DOHH2 (cell line): ENCODE data around the gene MCOLN1.

Experiments used
- H3F3A ChIP-seq: fragments of 200-600 bp; sonication (generic), shearing (Covaris generic); 2 replicates; pipeline ENCODE4 v1.6.0; 2016; ENCODE audit warnings: antibody characterized with exemption, mild to moderate bottlenecking; ENCODE audit not compliant: control insufficient read depth, insufficient read depth
- H3K27ac ChIP-seq: fragments of 200-600 bp; sonication (generic); 2 replicates; pipeline ENCODE4 v1.5.1; 2014; ENCODE audit warnings: low read depth, mild to moderate bottlenecking, low read length, moderate library complexity
- H3K27me3 ChIP-seq: fragments of 200-600 bp; sonication (generic); 2 replicates; pipeline ENCODE4 v1.6.1; 2014; ENCODE audit warnings: mild to moderate bottlenecking, low read length, mixed read lengths; ENCODE audit not compliant: control insufficient read depth
- H3K36me3 ChIP-seq: fragments of 200-600 bp; sonication (generic); 2 replicates; pipeline ENCODE4 v1.6.1; 2014; ENCODE audit warnings: mild to moderate bottlenecking, low read length, moderate library complexity, mixed read lengths; ENCODE audit not compliant: control insufficient read depth
- H3K4me1 ChIP-seq: fragments of 200-600 bp; sonication (generic); 2 replicates; pipeline ENCODE4 v1.6.1; 2014; ENCODE audit warnings: mild to moderate bottlenecking, low read length, mixed read lengths; ENCODE audit not compliant: control insufficient read depth
- H3K4me2 ChIP-seq: fragments of 200-600 bp; sonication (generic); 2 replicates; pipeline ENCODE4 v1.6.0; 2014; ENCODE audit warnings: mild to moderate bottlenecking, low read length, moderate library complexity
- H3K4me3 ChIP-seq: fragments of 200-600 bp; sonication (generic); 2 replicates; pipeline ENCODE4 v1.5.1; 2014; ENCODE audit warnings: mild to moderate bottlenecking, low read length, mixed read lengths
- H3K79me2 ChIP-seq: fragments of 200-600 bp; sonication (generic); 2 replicates; pipeline ENCODE4 v1.6.1; 2014; ENCODE audit warnings: mild to moderate bottlenecking, low read length, mixed read lengths; ENCODE audit not compliant: control insufficient read depth
- H3K9me2 ChIP-seq: fragments of 200-600 bp; sonication (generic); replicated peaks from 2 replicates; pipeline ENCODE4 v1.6.1; 2014; ENCODE audit warnings: mild to moderate bottlenecking, low read length, mixed read lengths; ENCODE audit not compliant: control insufficient read depth
- H3K9me3 ChIP-seq: fragments of 200-600 bp; sonication (generic); 2 replicates; pipeline ENCODE4 v1.6.1; 2014; ENCODE audit warnings: antibody characterized with exemption, low read length, mixed read lengths; ENCODE audit not compliant: control insufficient read depth, insufficient read depth
- H4K20me1 ChIP-seq: fragments of 200-600 bp; sonication (generic); 2 replicates; pipeline ENCODE4 v1.6.0; 2014; ENCODE audit warnings: low read depth, mild to moderate bottlenecking, antibody characterized with exemption, low read length, moderate library complexity; ENCODE audit not compliant: control insufficient read depth, insufficient read depth
- EZH2phosphoT487 ChIP-seq: fragments of 200-600 bp; sonication (generic); IDR thresholded peaks from 2 replicates; pipeline ENCODE4 v1.6.1; 2017; ENCODE audit warnings: borderline replicate concordance, mild to moderate bottlenecking, antibody characterized with exemption, low read length, moderate library complexity, mixed read lengths
- TF ChIP-seq, protein P1 (sequence below): fragments of 200-600 bp; sonication (generic); IDR thresholded peaks from one replicate; pipeline ENCODE4 v1.5.1; 2014; ENCODE audit warnings: antibody characterized with exemption, mild to moderate bottlenecking, low read depth, low read length; ENCODE audit not compliant: poor library complexity, severe bottlenecking

MCOLN1 gene

DNA sequence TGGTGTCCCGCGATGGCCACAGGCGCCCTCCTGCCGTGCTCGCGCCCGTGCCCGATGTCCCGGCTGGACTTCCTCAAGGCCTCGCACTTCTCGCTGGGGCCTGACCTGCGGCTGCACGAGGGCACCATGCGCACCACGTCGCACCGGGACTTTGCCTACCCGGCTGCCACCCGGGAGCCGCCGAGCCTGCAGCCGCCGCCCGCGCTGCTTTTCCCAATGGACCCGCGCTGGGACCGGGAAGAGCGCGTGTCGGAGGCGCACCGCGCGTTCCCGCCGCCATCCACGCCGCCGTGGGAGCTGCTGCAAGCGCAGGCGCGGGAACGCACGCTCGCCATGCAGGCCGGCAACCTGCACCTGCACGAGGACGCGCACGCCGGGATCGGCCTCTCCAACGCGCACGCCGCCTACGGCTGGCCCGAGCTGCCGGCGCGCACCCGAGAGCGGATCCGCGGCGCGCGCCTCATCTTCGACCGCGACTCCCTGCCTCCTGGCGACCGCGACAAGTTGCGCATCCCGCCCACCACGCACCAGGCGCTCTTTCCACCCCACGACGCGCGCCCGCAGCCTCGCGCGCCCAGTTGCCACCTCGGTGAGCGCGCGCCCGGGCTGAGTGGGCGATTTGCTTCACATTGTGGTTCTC, 21.5 kb upstream of the MCOLN1 start:
- Histone ChIP-seq H3K4me1 (peaks cover 7% of the 10 kb centered on the region), H3K27ac (no peak overlapping the region), H3K4me2 (no peak overlapping the region), H3K4me3 (no peak overlapping the region), H3K9me3 (no peaks in the 10 kb centered on the region), H3K27me3 (peaks cover 5% of the 10 kb centered on the region), H4K20me1 (no peaks in the 10 kb centered on the region), H3K9me2 (no peaks in the 10 kb centered on the region), H3K36me3 (no peaks in the 10 kb centered on the region), H3K79me2 (no peaks in the 10 kb centered on the region), H3F3A (no peaks in the 10 kb centered on the region)
- TF ChIP-seq, protein P1, sequence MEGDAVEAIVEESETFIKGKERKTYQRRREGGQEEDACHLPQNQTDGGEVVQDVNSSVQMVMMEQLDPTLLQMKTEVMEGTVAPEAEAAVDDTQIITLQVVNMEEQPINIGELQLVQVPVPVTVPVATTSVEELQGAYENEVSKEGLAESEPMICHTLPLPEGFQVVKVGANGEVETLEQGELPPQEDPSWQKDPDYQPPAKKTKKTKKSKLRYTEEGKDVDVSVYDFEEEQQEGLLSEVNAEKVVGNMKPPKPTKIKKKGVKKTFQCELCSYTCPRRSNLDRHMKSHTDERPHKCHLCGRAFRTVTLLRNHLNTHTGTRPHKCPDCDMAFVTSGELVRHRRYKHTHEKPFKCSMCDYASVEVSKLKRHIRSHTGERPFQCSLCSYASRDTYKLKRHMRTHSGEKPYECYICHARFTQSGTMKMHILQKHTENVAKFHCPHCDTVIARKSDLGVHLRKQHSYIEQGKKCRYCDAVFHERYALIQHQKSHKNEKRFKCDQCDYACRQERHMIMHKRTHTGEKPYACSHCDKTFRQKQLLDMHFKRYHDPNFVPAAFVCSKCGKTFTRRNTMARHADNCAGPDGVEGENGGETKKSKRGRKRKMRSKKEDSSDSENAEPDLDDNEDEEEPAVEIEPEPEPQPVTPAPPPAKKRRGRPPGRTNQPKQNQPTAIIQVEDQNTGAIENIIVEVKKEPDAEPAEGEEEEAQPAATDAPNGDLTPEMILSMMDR, result no peak
- TF ChIP-seq EZH2phosphoT487, result no peak

DNA sequence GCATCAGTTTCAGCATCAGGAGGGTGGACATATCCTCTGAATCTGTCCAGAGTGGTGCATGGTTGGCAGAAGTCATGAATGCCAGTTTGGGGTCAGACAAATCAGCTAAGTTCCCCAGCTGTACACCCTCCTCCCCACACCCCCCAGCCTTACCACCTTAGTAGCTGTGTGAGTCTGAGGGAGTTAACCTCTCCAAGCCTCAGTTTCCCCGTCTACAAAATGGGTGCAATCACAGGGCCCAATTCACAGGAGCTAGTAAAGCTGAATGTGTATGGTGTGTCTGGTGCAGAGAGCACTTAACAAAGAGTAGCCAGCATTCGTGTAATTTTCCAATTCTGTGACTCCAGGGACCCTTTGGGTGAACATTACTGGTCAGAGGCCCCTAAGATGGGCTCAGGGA, 19.9 kb upstream of the MCOLN1 start:
- no peaks in the 10 kb centered on the region for H3K9me3 ChIP-seq

DNA sequence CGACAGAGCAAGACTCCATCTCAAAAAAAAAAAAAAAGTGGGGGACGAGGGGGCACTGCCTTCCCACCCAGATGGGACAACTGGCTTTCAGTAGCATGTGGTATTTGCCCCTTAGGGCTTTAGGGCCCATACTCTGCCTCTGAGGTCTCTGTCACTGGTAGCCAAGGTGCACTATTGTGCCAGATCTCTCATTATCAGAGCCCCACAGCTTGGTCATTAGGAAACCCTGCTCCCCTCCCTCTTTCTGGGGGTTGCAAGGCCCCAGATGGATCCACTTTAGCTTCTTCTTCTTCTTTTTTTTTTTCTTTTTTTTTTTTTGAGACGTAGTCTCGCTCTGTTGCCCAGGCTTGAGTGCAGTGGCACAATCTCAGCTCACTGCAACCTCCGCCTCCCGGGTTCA, 17.7 kb upstream of the MCOLN1 start:
- Histone ChIP-seq H4K20me1 (no peaks in the 10 kb centered on the region), H3K27ac (no peak overlapping the region), H3K9me2 (no peaks in the 10 kb centered on the region), H3K4me3 (no peak overlapping the region), H3F3A (0 out of 2 replicates have a peak, but pooled peaks cover 4% of the 10 kb centered on the region), H3K4me1 (peaks cover 12% of the 10 kb centered on the region), H3K36me3 (no peaks in the 10 kb centered on the region), H3K9me3 (no peaks in the 10 kb centered on the region), H3K27me3 (no peaks in the 10 kb centered on the region), H3K79me2 (no peaks in the 10 kb centered on the region), H3K4me2 (no peak overlapping the region)
- TF ChIP-seq, protein P1, result no peak
- no peak for TF ChIP-seq EZH2phosphoT487

More for the DNA sequence above, 19.9 kb upstream of the MCOLN1 start:
- TF ChIP-seq, protein P1, result no peak
- no peak for TF ChIP-seq EZH2phosphoT487
- Histone ChIP-seq H3K27me3 (no peaks in the 10 kb centered on the region; the same call in 1 of the 2 replicates), H3K4me1 (peaks cover 12% of the 10 kb centered on the region), H3K4me3 (no peak overlapping the region), H3K36me3 (no peaks in the 10 kb centered on the region), H3F3A (0 out of 2 replicates have a peak, but pooled peaks cover 4% of the 10 kb centered on the region), H3K4me2 (no peak overlapping the region), H4K20me1 (no peaks in the 10 kb centered on the region), H3K27ac (no peak overlapping the region), H3K9me2 (no peaks in the 10 kb centered on the region), H3K79me2 (no peaks in the 10 kb centered on the region)
